SK-N-SH (cell line): ENCODE results near the gene PUS3.

ENCODE experiments used
- CHD2 ChIP-seq: fragments of 150-350 bp; IDR thresholded peaks from 2 replicates; pipeline ENCODE4 v1.6.1; 2018; ENCODE audit warnings: low read length; ENCODE audit not compliant: partially characterized antibody
- EP300 ChIP-seq, 2 experiments: IDR thresholded peaks; 2 replicates each; pipeline versions ENCODE4 v1.4.0 to v1.6.1; 2012; ENCODE audit warnings: borderline replicate concordance in 1 of 2, low read depth in 1 of 2, low read length in 1 of 2
- FOSL2 ChIP-seq: IDR thresholded peaks from 2 replicates; pipeline ENCODE4 v1.4.0; 2012; ENCODE audit warnings: low read depth, mild to moderate bottlenecking, moderate library complexity, borderline replicate concordance
- FOXM1 ChIP-seq: IDR thresholded peaks from 2 replicates; pipeline ENCODE4 v1.4.0; 2012; ENCODE audit warnings: low read depth, mild to moderate bottlenecking
- GABPA ChIP-seq: IDR thresholded peaks from 2 replicates; pipeline ENCODE4 v1.4.0; 2012; ENCODE audit warnings: low read depth, mild to moderate bottlenecking
- JUND ChIP-seq: IDR thresholded peaks from 2 replicates; pipeline ENCODE4 v1.4.0; 2012
- POLR2AphosphoS5 ChIP-seq: IDR thresholded peaks from 2 replicates; pipeline ENCODE4 v1.6.1; 2012; ENCODE audit warnings: low read depth, low read length
- RAD21 ChIP-seq: IDR thresholded peaks from 2 replicates; pipeline ENCODE4 v1.6.1; 2012; ENCODE audit warnings: mild to moderate bottlenecking, low read length
- TEAD4 ChIP-seq: IDR thresholded peaks from 2 replicates; pipeline ENCODE4 v1.4.0; 2012; ENCODE audit warnings: mild to moderate bottlenecking, borderline replicate concordance; ENCODE audit not compliant: insufficient read depth
- TF ChIP-seq, protein P1 (sequence below): fragments of 200-600 bp; sonication (generic); IDR thresholded peaks from 2 replicates; pipeline ENCODE4 v1.6.1; 2017; ENCODE audit warnings: antibody characterized with exemption, mild to moderate bottlenecking, moderate library complexity
- TF ChIP-seq, protein P2 (sequence below): fragments of 150-350 bp; IDR thresholded peaks from 2 replicates; pipeline ENCODE4 v1.6.1; 2017; ENCODE audit warnings: antibody characterized with exemption, low read length, low read depth, borderline replicate concordance

DNA sequence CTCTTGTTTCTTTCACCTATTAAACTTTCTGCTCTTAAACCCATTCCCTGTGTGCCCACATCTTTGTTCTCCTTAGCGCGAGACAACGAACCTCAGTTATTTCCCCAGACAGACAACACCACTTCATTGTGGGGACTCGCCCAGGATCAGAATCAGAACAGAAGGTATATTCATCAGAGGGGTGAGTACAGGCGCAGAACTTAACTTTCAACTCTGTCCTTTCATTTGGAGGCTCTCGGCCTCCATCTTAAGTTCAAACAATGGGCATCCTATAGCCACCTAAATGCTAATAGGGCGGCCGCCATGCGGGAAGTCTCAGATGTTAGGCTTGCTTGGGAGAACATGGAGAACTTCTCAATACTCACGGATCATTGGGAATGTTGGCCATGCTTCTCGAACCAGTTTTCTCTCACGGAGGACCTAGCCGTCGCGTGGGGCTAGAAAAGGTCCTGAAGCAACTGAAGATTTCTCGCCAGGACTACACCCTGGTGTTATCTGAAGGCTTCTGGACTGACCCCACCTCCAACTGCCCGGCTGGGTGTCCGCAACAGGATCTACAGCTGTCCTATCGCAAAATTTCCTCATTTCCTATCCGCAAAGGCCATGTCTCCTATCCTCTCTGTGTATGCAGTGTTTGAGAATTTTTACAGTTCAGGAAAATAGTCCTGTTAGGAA, 29.0 kb downstream of the PUS3 start:
- TF ChIP-seq, protein P1, sequence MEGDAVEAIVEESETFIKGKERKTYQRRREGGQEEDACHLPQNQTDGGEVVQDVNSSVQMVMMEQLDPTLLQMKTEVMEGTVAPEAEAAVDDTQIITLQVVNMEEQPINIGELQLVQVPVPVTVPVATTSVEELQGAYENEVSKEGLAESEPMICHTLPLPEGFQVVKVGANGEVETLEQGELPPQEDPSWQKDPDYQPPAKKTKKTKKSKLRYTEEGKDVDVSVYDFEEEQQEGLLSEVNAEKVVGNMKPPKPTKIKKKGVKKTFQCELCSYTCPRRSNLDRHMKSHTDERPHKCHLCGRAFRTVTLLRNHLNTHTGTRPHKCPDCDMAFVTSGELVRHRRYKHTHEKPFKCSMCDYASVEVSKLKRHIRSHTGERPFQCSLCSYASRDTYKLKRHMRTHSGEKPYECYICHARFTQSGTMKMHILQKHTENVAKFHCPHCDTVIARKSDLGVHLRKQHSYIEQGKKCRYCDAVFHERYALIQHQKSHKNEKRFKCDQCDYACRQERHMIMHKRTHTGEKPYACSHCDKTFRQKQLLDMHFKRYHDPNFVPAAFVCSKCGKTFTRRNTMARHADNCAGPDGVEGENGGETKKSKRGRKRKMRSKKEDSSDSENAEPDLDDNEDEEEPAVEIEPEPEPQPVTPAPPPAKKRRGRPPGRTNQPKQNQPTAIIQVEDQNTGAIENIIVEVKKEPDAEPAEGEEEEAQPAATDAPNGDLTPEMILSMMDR: no peak
- no peak for TF ChIP-seq TEAD4
- TF ChIP-seq GABPA: no peak
- no peak for TF ChIP-seq JUND
- TF ChIP-seq FOSL2: no peak
- TF ChIP-seq RAD21: no peak
- TF ChIP-seq POLR2AphosphoS5: no peak
- TF ChIP-seq, protein P2, sequence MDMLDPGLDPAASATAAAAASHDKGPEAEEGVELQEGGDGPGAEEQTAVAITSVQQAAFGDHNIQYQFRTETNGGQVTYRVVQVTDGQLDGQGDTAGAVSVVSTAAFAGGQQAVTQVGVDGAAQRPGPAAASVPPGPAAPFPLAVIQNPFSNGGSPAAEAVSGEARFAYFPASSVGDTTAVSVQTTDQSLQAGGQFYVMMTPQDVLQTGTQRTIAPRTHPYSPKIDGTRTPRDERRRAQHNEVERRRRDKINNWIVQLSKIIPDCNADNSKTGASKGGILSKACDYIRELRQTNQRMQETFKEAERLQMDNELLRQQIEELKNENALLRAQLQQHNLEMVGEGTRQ: no peak
- TF ChIP-seq CHD2: no peak
- no peak for TF ChIP-seq FOXM1
- no peak for TF ChIP-seq EP300 (IDR thresholded peaks at IDR 0.05; ENCODE audit: borderline replicate concordance in 1 of 2, low read depth in 1 of 2, low read length in 1 of 2)
